GM12878 (cell line): Measurements from ENCODE around the gene CACNB3. TPM values are rescaled to one million over a fixed set of nuclear protein-coding genes. Genes with fewer than 3 reads are reported as not detected.

Experiments
- ATAC-seq: fragments of 200-7000 bp; cut with Tn5 transposase; 3 replicates; pipeline ENCODE4 v1.9.1; 2020; ENCODE audit warnings: mild to moderate bottlenecking, moderate library complexity
- BruUV-seq: library from RNA; stranded (reverse); fragments of 400-500 nt; replicated peaks from 2 replicates; lab custom pipeline; 2021; lab: Mats Ljungman, UMichigan
- CTCF ChIA-PET: fragments of 300-600 bp; sonication (Branson Sonifier 250); formaldehyde crosslinking; extraction: SDS; loops from one replicate; lab custom pipeline; 2021; ENCODE audit warnings: inconsistent platforms; lab: Yijun Ruan, JAX
- POLR2A ChIA-PET: fragments of 350-600 bp; formaldehyde crosslinking; extraction: SDS; loops from one replicate; lab custom pipeline; 2021; ENCODE audit warnings: inconsistent platforms; lab: Charles Lee
- RAD21 ChIA-PET: fragments of 300-600 bp; sonication (Branson Sonifier 250); formaldehyde crosslinking; loops from one replicate; lab custom pipeline; 2023; ENCODE audit warnings: antibody characterized with exemption; ENCODE audit not compliant: unreplicated experiment; lab: Charles Lee
- SMC1A ChIA-PET: fragments of 300-600 bp; sonication (Branson Sonifier 250); formaldehyde crosslinking; loops from one replicate; lab custom pipeline; 2023; ENCODE audit not compliant: unreplicated experiment, uncharacterized antibody; lab: Charles Lee
- DNase-seq: peaks from one replicate; pipeline ENCODE4 v3.0.0-alpha.2; 2011; ENCODE audit warnings: low read depth, low spot score
- FAIRE-seq: peaks from 3 replicates; lab custom pipeline; 2011; peaks lifted over from hg19 to GRCh38; lab: Jason Lieb, UNC
- H2AFZ ChIP-seq: 2 replicates; pipeline ENCODE4 v1.6.0; 2011; ENCODE audit warnings: low read depth, low read length, control low read depth; ENCODE audit not compliant: control insufficient read depth
- H3K27ac ChIP-seq: 2 replicates; pipeline ENCODE4 v1.5.1; 2011; ENCODE audit warnings: control low read depth; ENCODE audit not compliant: control insufficient read depth, insufficient read depth
- H3K27me3 ChIP-seq, 2 experiments: replicated peaks in 1 of 2; 2 replicates each; pipeline versions ENCODE4 v1.6.0 to v1.6.1; 2011; ENCODE audit warnings: low read length in 1 of 2; ENCODE audit not compliant: control insufficient read depth in 2 of 2, insufficient read depth in 2 of 2
- H3K36me3 ChIP-seq, 2 experiments: 2 replicates each; pipeline ENCODE4 v1.5.1; 2011; ENCODE audit warnings: low read length in 1 of 2; ENCODE audit not compliant: control insufficient read depth in 2 of 2, insufficient read depth in 2 of 2
- H3K4me1 ChIP-seq: 2 replicates; pipeline ENCODE4 v1.6.1; 2011; ENCODE audit warnings: mild to moderate bottlenecking, low read length, moderate library complexity, mixed read lengths; ENCODE audit not compliant: control insufficient read depth, insufficient read depth
- H3K4me2 ChIP-seq: 2 replicates; pipeline ENCODE4 v1.6.0; 2011; ENCODE audit warnings: control low read depth; ENCODE audit not compliant: control insufficient read depth, insufficient read depth
- H3K4me3 ChIP-seq: fragments of 200-600 bp; sonication (generic); 2 replicates; pipeline ENCODE4 v1.5.1; 2016
- H3K79me2 ChIP-seq: 2 replicates; pipeline ENCODE4 v1.6.0; 2011; ENCODE audit warnings: low read length; ENCODE audit not compliant: control insufficient read depth, insufficient read depth
- H3K9ac ChIP-seq: 2 replicates; pipeline ENCODE4 v1.8.0; 2011; ENCODE audit warnings: low read length, control low read depth, mixed read lengths; ENCODE audit not compliant: control insufficient read depth, insufficient read depth
- H3K9me3 ChIP-seq: replicated peaks from 3 replicates; pipeline ENCODE4 v1.5.1; 2011; ENCODE audit warnings: mild to moderate bottlenecking, low read length; ENCODE audit not compliant: control insufficient read depth, insufficient read depth
- H4K20me1 ChIP-seq: 2 replicates; pipeline ENCODE4 v1.6.0; 2011; ENCODE audit not compliant: control insufficient read depth, insufficient read depth
- CREB1 ChIP-seq: IDR thresholded peaks from 2 replicates; pipeline ENCODE4 v1.6.1; 2012; ENCODE audit warnings: low read depth, mild to moderate bottlenecking, inconsistent platforms
- HCFC1 ChIP-seq: fragments of 150-350 bp; IDR thresholded peaks from 2 replicates; pipeline ENCODE4 v1.6.1; 2014; ENCODE audit warnings: low read length
- NFYB ChIP-seq: IDR thresholded peaks from 2 replicates; pipeline ENCODE4 v1.6.1; 2011; ENCODE audit warnings: low read depth, mild to moderate bottlenecking, low read length, improper control_type of control experiment, moderate library complexity; ENCODE audit not compliant: insufficient read depth
- WGBS: methylation state at CpG from one replicate; pipeline ENCODE4 v1.1.6; 2016; ENCODE audit warnings: low lambda C conversion rate; ENCODE audit not compliant: insufficient replicate concordance, insufficient coverage; ENCODE audit errors: missing lambda C conversion rate; 5-methylcytosine and 5-hydroxymethylcytosine counted together
- in situ Hi-C: fragments of 300-500 bp; cut with MboI; formaldehyde crosslinking; loops from 9 replicates; pipeline ENCODE4 v1.14.3; 2018; ENCODE audit warnings: mixed read lengths
- intact Hi-C: fragments of 100-400 bp; cut with micrococcal nuclease; formaldehyde crosslinking; loops from one replicate; pipeline ENCODE4 v1.14.2; 2022; ENCODE audit not compliant: unreplicated experiment
- polyA plus RNA-seq, 11 experiments: library from polyadenylated mRNA; depleted of rRNA in 4 of 11; unstranded in 6 of 11; stranded (reverse) in 5 of 11; fragments of >200 nt; fragmentation: Nextera tagmentation in 4 of 11; fragmentation: Illumina TruSeq in 1 of 11; extraction: Ambion mirVana in 4 of 11; extraction: Trizol in 1 of 11; gene quantifications; 1 replicate in 1 of 11; 2 replicates in 10 of 11; pipeline versions ENCODE4 v1.2.1 to v1.2.3, GENCODE V29; 2011 to 2016; ENCODE audit warnings: inconsistent platforms in 2 of 11, missing spikeins in 2 of 11, low read depth in 1 of 11
- total RNA-seq, 4 experiments: library from RNA; depleted of rRNA in 3 of 4; stranded (reverse); fragments of >200 nt in 3 of 4; fragmentation: Illumina TruSeq in 1 of 4; extraction: Trizol in 1 of 4; gene quantifications; 2 replicates each; pipeline versions ENCODE4 v1.2.1 to v1.2.3, GENCODE V29; 2013 to 2021
- TF ChIP-seq, protein P1 (sequence below): IDR thresholded peaks from 2 replicates; pipeline ENCODE4 v1.6.1; 2012; ENCODE audit warnings: low read length, inconsistent platforms

Gene CACNB3
- total and polyA plus RNA-seq, 10 of the 15 experiments (the other 5 are each of a cell fraction or from before 2014, with no cell fraction given), result 0.78 to 5.0 (median 1.7) TPM

- Histone ChIP-seq H3K27me3 (no peaks in the 10 kb centered on the region), H3K36me3 (no peaks in the 10 kb centered on the region), H3K4me1 (no peaks in the 10 kb centered on the region), H3K4me3 (no peak overlapping the region), H4K20me1 (no peaks in the 10 kb centered on the region), H3K9ac (no peak overlapping the region), H3K4me2 (no peak overlapping the region), H3K27ac (no peak overlapping the region), H3K79me2 (no peaks in the 10 kb centered on the region), H3K9me3 (no peaks in the 10 kb centered on the region), H2AFZ (no peak overlapping the region)
- ChIA-PET SMC1A (no interaction called here), POLR2A (interaction anchor here (0.6 kb wide), 1 partner anchor 119 kb away, joined by 4 read pairs; no protein-coding TSS in a partner anchor), RAD21 (interaction anchor here (0.6 kb wide), 1 partner anchor 357 kb away, joined by 3 read pairs; no protein-coding TSS in a partner anchor), CTCF (interaction anchor here (1.2 to 4.1 kb wide), 3 partner anchors 10 to 32 kb away, joined by 3 to 18 read pairs (median 4); no protein-coding TSS in a partner anchor)
- FAIRE-seq (no peak), DNase-seq (no peak), ATAC-seq (no peak)
- BruUV-seq, result no TSS peak
- intact Hi-C loops (no loop called here), in situ Hi-C loops (no loop called here)
- TF ChIP-seq HCFC1 (no peak), CREB1 (no peak), NFYB (no peak)
- TF ChIP-seq, protein P1, sequence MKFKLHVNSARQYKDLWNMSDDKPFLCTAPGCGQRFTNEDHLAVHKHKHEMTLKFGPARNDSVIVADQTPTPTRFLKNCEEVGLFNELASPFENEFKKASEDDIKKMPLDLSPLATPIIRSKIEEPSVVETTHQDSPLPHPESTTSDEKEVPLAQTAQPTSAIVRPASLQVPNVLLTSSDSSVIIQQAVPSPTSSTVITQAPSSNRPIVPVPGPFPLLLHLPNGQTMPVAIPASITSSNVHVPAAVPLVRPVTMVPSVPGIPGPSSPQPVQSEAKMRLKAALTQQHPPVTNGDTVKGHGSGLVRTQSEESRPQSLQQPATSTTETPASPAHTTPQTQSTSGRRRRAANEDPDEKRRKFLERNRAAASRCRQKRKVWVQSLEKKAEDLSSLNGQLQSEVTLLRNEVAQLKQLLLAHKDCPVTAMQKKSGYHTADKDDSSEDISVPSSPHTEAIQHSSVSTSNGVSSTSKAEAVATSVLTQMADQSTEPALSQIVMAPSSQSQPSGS, result no peak
- 75% methylated on average over 59 of the region's 63 CpGs for WGBS
These were observed 35.6 kb upstream of the CACNB3 start for GRCh38 chr12:48782457-48783395.
